ENCODE data around the gene ADCY5.

- no peak for TF ChIP-seq POLR2A (IDR thresholded peaks at IDR 0.05)
- TF ChIP-seq, protein P1, sequence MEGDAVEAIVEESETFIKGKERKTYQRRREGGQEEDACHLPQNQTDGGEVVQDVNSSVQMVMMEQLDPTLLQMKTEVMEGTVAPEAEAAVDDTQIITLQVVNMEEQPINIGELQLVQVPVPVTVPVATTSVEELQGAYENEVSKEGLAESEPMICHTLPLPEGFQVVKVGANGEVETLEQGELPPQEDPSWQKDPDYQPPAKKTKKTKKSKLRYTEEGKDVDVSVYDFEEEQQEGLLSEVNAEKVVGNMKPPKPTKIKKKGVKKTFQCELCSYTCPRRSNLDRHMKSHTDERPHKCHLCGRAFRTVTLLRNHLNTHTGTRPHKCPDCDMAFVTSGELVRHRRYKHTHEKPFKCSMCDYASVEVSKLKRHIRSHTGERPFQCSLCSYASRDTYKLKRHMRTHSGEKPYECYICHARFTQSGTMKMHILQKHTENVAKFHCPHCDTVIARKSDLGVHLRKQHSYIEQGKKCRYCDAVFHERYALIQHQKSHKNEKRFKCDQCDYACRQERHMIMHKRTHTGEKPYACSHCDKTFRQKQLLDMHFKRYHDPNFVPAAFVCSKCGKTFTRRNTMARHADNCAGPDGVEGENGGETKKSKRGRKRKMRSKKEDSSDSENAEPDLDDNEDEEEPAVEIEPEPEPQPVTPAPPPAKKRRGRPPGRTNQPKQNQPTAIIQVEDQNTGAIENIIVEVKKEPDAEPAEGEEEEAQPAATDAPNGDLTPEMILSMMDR (IDR thresholded peaks at IDR 0.05) = no peak
These were observed 169.8 kb downstream of the ADCY5 start for GRCh38 chr3:123279121-123279520.

All from Peyer's patch (tissue), 4 donors.